Spleen (tissue), 11 donors: ENCODE measurements around the gene TANGO6. TPM values are rescaled to one million over a fixed set of nuclear protein-coding genes. Genes with fewer than 3 reads are reported as not detected.

Experiments used
- DNase-seq: peaks from one replicate; pipeline ENCODE4 v3.0.0-alpha.2; 2020
- H3K27ac ChIP-seq, 8 donors: fragments of 200-600 bp; sonication (generic) in 7 of 8; 1 replicate in 4 of 8; 2 replicates in 4 of 8; pipeline versions ENCODE4 v1.5.0 to v1.8.0; 2016 to 2021; ENCODE audit warnings: inconsistent platforms in 4 of 8, mild to moderate bottlenecking in 4 of 8, moderate library complexity in 1 of 8
- H3K27me3 ChIP-seq, 7 donors: fragments of 200-600 bp; sonication (generic) in 6 of 7; replicated peaks in 1 of 7; 1 replicate in 4 of 7; 2 replicates in 3 of 7; pipeline versions ENCODE4 v1.5.0 to v1.8.0; 2016 to 2021; ENCODE audit warnings: inconsistent platforms in 3 of 7, mild to moderate bottlenecking in 1 of 7
- H3K36me3 ChIP-seq, 6 donors: fragments of 200-600 bp; sonication (generic) in 5 of 6; 1 replicate in 4 of 6; 2 replicates in 2 of 6; pipeline versions ENCODE4 v1.5.0 to v1.8.0; 2016 to 2021; ENCODE audit warnings: inconsistent platforms in 2 of 6
- H3K4me1 ChIP-seq, 6 donors: fragments of 200-600 bp; sonication (generic) in 5 of 6; 1 replicate in 3 of 6; 2 replicates in 3 of 6; pipeline versions ENCODE4 v1.5.0 to v1.8.0; 2016 to 2021; ENCODE audit warnings: inconsistent platforms in 3 of 6
- H3K4me3 ChIP-seq, 8 donors: fragments of 200-600 bp; sonication (generic) in 7 of 8; 1 replicate in 4 of 8; 2 replicates in 4 of 8; pipeline versions ENCODE4 v1.5.0 to v1.8.0; 2016 to 2021; ENCODE audit warnings: inconsistent platforms in 4 of 8, mild to moderate bottlenecking in 4 of 8, moderate library complexity in 2 of 8
- H3K9me3 ChIP-seq, 8 donors: fragments of 200-600 bp; sonication (generic) in 7 of 8; 1 replicate in 4 of 8; 2 replicates in 4 of 8; pipeline versions ENCODE4 v1.5.0 to v1.8.0; 2016 to 2021; ENCODE audit warnings: inconsistent platforms in 4 of 8
- CTCF ChIP-seq, 11 experiments: fragments of 200-600 bp in 7 of 11; fragments of 450-650 bp in 4 of 11; sonication (generic) in 4 of 11; IDR thresholded peaks in 8 of 11; conservative IDR thresholded peaks in 3 of 11; 1 replicate in 7 of 11; 2 replicates in 4 of 11; pipeline versions ENCODE4 v1.4.0 to v1.8.0; 2016 to 2021; ENCODE audit warnings: antibody characterized with exemption in 11 of 11, inconsistent platforms in 4 of 11, mild to moderate bottlenecking in 1 of 11
- POLR2A ChIP-seq, 3 donors: fragments of 450-650 bp; IDR thresholded peaks; one replicate each; pipeline ENCODE4 v1.5.1; 2017; ENCODE audit warnings: antibody characterized with exemption in 3 of 3, mild to moderate bottlenecking in 1 of 3
- POLR2AphosphoS5 ChIP-seq, 3 donors: sonication (generic); formaldehyde crosslinking; IDR thresholded peaks; one replicate each; pipeline ENCODE4 v1.5.1; 2017; ENCODE audit warnings: antibody characterized with exemption in 3 of 3
- WGBS, 5 donors: extraction: QIAGEN DNeasy Blood & Tissue Kit in 3 of 5; methylation state at CpG; one replicate each; pipeline versions ENCODE4 v1.1.5 to v1.1.7; 2013 to 2018; 5-methylcytosine and 5-hydroxymethylcytosine counted together
- intact Hi-C: fragments of 100-400 bp; cut with DNase I; formaldehyde crosslinking; loops from one replicate; pipeline ENCODE4 v1.15.0; 2023; ENCODE audit warnings: low total_unique reads
- polyA plus RNA-seq, 3 donors: library from polyadenylated mRNA; stranded (reverse); fragments of 200-250 nt; gene quantifications; one replicate each; pipeline ENCODE4 v1.2.1, GENCODE V29; 2013
- total RNA-seq, 7 donors: library from RNA; depleted of rRNA in 3 of 7; stranded (reverse); fragments of >200 nt in 3 of 7; fragmentation: NEBNext Ultra II Directional in 4 of 7; extraction: Animal tissue kit (Norgen Biotek cat#: 25700) in 4 of 7; gene quantifications; one replicate each; pipeline versions ENCODE4 v1.1.0 to v1.2.1, GENCODE V29; 2016 to 2021
- donor health status: healthy with polysubstance abuse.
- donor health status: DM: no; HTN: no; CAD: no; lungs with moderate emphysema.
- donor health status: DM: no; HTN: no; CAD: no.
- donor health status: Bipolar disorder and iron deficiency.
- donor health status: healthy.
- donor health status: DM: no; HTN: no; CAD: no.
- donor health status: DM: yes; HTN: yes; CAD: no.

Gene TANGO6
- total and polyA plus RNA-seq, 10 donors: 1.9 to 35.2 (median 23.0) TPM

GRCh38 chr16:68936736-68937631 is 93.7 kb downstream of the TANGO6 start:
- Histone ChIP-seq H3K9me3 (no peaks in the 10 kb centered on the region), H3K27me3 (no peaks in the 10 kb centered on the region), H3K27ac (no peak overlapping the region), H3K36me3 (peaks cover 0 to 58% (median 13%) of the 10 kb centered on the region in 6 donors), H3K4me1 (no peaks in the 10 kb centered on the region), H3K4me3 (no peak overlapping the region)
- intact Hi-C loops: no loop called here
- WGBS, 5 donors: 81 to 92% (median 85%) methylated on average over 2 of the region's 2 CpGs
- no peak for DNase-seq
- TF ChIP-seq CTCF (IDR thresholded peaks at IDR 0.05 in 8 of 11, conservative IDR thresholded peaks at IDR 0.05 in 3 of 11) (no peak), POLR2A (IDR thresholded peaks at IDR 0.05) (no peak), POLR2AphosphoS5 (IDR thresholded peaks at IDR 0.05) (no peak)

GRCh38 chr16:68939692-68940320 is 96.5 kb downstream of the TANGO6 start:
- 86 to 93% (median 87%) methylated on average over 3 of the region's 3 CpGs for WGBS, 5 donors
- Histone ChIP-seq H3K27ac (no peak overlapping the region), H3K27me3 (no peaks in the 10 kb centered on the region), H3K36me3 (peaks cover 0 to 52% (median 5%) of the 10 kb centered on the region in 6 donors), H3K4me1 (no peaks in the 10 kb centered on the region), H3K9me3 (peaks cover 0 to 17% (median 14%) of the 10 kb centered on the region in 8 donors), H3K4me3 (no peak overlapping the region)
- DNase-seq: no peak
- intact Hi-C loops: loop anchor here (10.0 kb wide), 1 partner anchor 65 kb away; no protein-coding TSS in a partner anchor
- TF ChIP-seq POLR2AphosphoS5 (IDR thresholded peaks at IDR 0.05) (no peak), POLR2A (IDR thresholded peaks at IDR 0.05) (no peak), CTCF (IDR thresholded peaks at IDR 0.05 in 8 of 11, conservative IDR thresholded peaks at IDR 0.05 in 3 of 11) (no peak)

GRCh38 chr16:68940816-68941215 is 97.5 kb downstream of the TANGO6 start:
- no peak for TF ChIP-seq POLR2A (IDR thresholded peaks at IDR 0.05)

GRCh38 chr16:68943961-68944360 is 100.6 kb downstream of the TANGO6 start:
- Histone ChIP-seq H3K4me1 (no peaks in the 10 kb centered on the region), H3K9me3 (peaks cover 0 to 24% (median 19%) of the 10 kb centered on the region in 8 donors), H3K4me3 (no peak overlapping the region), H3K27me3 (no peaks in the 10 kb centered on the region), H3K36me3 (peaks cover 0 to 42% (median 9%) of the 10 kb centered on the region in 6 donors), H3K27ac (no peak overlapping the region)
- WGBS, 5 donors: 89 to 100% (median 97%) methylated on average over 1 of the region's 1 CpG
- TF ChIP-seq POLR2AphosphoS5 (IDR thresholded peaks at IDR 0.05) (no peak), CTCF (IDR thresholded peaks at IDR 0.05 in 8 of 11, conservative IDR thresholded peaks at IDR 0.05 in 3 of 11) (no peak), POLR2A (IDR thresholded peaks at IDR 0.05) (no peak)
- intact Hi-C loops: loop anchor here (10.0 kb wide), 1 partner anchor 69 kb away; no protein-coding TSS in a partner anchor
- DNase-seq: no peak

More at GRCh38 chr16:68940816-68941215, 97.5 kb downstream of the TANGO6 start:
- H3K27ac ChIP-seq: no peak overlapping the region
- intact Hi-C loops: loop anchor here (10.0 kb wide), 1 partner anchor 66 kb away; no protein-coding TSS in a partner anchor
- no peak for DNase-seq
- WGBS, 5 donors: 91 to 98% (median 96%) methylated on average over 2 of the region's 2 CpGs
- no peaks in the 10 kb centered on the region for H3K27me3 ChIP-seq
- no peaks in the 10 kb centered on the region for H3K4me1 ChIP-seq
- peaks cover 0 to 57% (median 9%) of the 10 kb centered on the region in 6 donors for H3K36me3 ChIP-seq
- no peak overlapping the region for H3K4me3 ChIP-seq
- peaks cover 0 to 24% (median 19%) of the 10 kb centered on the region in 8 donors for H3K9me3 ChIP-seq
